ENCODE measurements around the gene NUP210.

Gene NUP210

DNA sequence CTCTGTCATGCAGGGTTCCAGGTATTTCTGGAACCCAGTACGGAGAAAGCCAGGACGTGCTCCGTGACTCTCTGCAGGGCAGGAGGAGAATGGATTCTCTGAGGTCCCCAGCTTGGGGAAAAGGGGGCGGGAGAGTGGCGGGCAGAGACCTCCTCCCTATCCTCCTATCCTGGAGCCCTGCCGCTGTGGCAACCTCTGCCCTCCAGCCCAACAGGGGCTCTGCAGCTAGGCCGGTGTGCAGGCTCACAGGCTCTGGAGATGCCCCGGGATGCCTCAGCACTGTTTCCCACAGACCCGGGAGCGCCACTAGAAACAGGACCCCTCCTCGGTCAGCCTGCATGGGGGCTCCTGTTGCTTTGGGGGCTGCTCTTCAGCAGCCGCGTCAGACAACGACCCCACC lies 43.1 kb downstream of the NUP210 start:
- H3K36me3 ChIP-seq (ENCODE audit: insufficient read depth, insufficient read length, low read length), result peaks cover 33% of the 10 kb centered on the region
- no peak overlapping the region for H3K4me3 ChIP-seq (ENCODE audit: insufficient read length, low read depth)
- no peak overlapping the region for H3K9ac ChIP-seq (ENCODE audit: insufficient read length, low read depth)

DNA sequence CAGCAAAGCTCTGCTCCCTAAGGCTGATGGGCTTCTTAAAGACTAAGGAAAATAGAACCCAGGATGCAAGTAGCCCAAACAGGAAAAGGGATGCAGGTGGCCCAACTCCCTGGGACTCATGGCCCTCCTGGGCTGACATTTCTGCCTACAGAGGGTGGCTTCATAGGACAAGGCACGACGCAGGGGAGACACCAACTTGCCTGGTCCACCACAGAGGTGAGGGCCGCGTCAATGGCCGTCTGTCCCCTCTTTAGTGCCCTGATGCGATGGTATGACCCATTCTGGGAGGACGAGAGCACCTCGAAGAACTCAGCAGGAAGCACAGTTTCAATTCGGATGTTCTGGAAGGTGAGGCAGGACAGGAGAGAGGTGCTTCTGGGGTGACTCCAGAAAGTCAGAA lies 44.0 kb downstream of the NUP210 start:
- TF ChIP-seq SUZ12 (IDR thresholded peaks at IDR 0.05; ENCODE audit: extremely low read depth, insufficient read depth, insufficient read length) (no peak), YY1 (IDR thresholded peaks at IDR 0.05; ENCODE audit: insufficient read depth, insufficient read length) (no peak), ZNF274 (IDR thresholded peaks at IDR 0.05; ENCODE audit: low read depth, low read length) (no peak)
- no peaks in the 10 kb centered on the region for H3K9me3 ChIP-seq (ENCODE audit: insufficient read depth, low read length)
- H3K4me3 ChIP-seq (ENCODE audit: insufficient read length, low read depth), result no peak overlapping the region
- no peak for DNase-seq (ENCODE audit: low read depth, low spot score)
- H3K27me3 ChIP-seq (ENCODE audit: insufficient read depth, insufficient read length), result no peaks in the 10 kb centered on the region
- H3K4me1 ChIP-seq (ENCODE audit: insufficient read depth, insufficient read length), result peaks cover 7% of the 10 kb centered on the region
- no peak overlapping the region for H3K9ac ChIP-seq (ENCODE audit: insufficient read length, low read depth)
- H3K36me3 ChIP-seq (ENCODE audit: insufficient read depth, insufficient read length, low read length), result peaks cover 41% of the 10 kb centered on the region

More for the DNA sequence above, 43.1 kb downstream of the NUP210 start:
- H3K9me3 ChIP-seq (ENCODE audit: insufficient read depth, low read length), result no peaks in the 10 kb centered on the region
- TF ChIP-seq YY1 (IDR thresholded peaks at IDR 0.05; ENCODE audit: insufficient read depth, insufficient read length) (no peak), ZNF274 (IDR thresholded peaks at IDR 0.05; ENCODE audit: low read depth, low read length) (no peak), SUZ12 (IDR thresholded peaks at IDR 0.05; ENCODE audit: extremely low read depth, insufficient read depth, insufficient read length) (no peak)
- DNase-seq (ENCODE audit: low read depth, low spot score), result no peak
- H3K27me3 ChIP-seq (ENCODE audit: insufficient read depth, insufficient read length), result no peaks in the 10 kb centered on the region
- peaks cover 3% of the 10 kb centered on the region for H3K4me1 ChIP-seq (ENCODE audit: insufficient read depth, insufficient read length)

DNA sequence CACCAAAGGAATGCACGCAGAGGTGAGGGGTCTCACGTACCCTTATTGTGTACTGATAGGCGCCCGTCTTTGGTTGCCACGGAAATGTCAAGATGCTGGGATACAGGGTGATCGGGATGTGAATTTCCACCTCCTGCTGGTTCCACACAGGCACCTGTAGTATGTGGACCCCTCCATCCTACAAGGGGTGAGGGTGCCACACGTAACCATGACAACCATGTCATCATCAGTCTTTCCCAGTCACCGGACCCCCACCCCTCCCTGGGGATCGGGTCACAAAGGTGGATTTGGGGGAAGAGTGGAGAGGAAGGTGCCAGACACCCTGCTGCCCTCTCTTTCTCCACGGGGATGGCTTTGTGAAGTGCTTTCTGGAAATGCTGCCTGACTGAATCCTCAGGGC lies 44.7 kb downstream of the NUP210 start:
- H3K4me3 ChIP-seq (ENCODE audit: insufficient read length, low read depth), result no peak overlapping the region
- peaks cover 10% of the 10 kb centered on the region for H3K4me1 ChIP-seq (ENCODE audit: insufficient read depth, insufficient read length)
- TF ChIP-seq SUZ12 (IDR thresholded peaks at IDR 0.05; ENCODE audit: extremely low read depth, insufficient read depth, insufficient read length) (no peak), YY1 (IDR thresholded peaks at IDR 0.05; ENCODE audit: insufficient read depth, insufficient read length) (no peak), ZNF274 (IDR thresholded peaks at IDR 0.05; ENCODE audit: low read depth, low read length) (no peak)
- no peak for DNase-seq (ENCODE audit: low read depth, low spot score)
- H3K9ac ChIP-seq (ENCODE audit: insufficient read length, low read depth), result no peak overlapping the region
- no peaks in the 10 kb centered on the region for H3K9me3 ChIP-seq (ENCODE audit: insufficient read depth, low read length)
- no peaks in the 10 kb centered on the region for H3K27me3 ChIP-seq (ENCODE audit: insufficient read depth, insufficient read length)
- peaks cover 43% of the 10 kb centered on the region for H3K36me3 ChIP-seq (ENCODE audit: insufficient read depth, insufficient read length, low read length)

DNA sequence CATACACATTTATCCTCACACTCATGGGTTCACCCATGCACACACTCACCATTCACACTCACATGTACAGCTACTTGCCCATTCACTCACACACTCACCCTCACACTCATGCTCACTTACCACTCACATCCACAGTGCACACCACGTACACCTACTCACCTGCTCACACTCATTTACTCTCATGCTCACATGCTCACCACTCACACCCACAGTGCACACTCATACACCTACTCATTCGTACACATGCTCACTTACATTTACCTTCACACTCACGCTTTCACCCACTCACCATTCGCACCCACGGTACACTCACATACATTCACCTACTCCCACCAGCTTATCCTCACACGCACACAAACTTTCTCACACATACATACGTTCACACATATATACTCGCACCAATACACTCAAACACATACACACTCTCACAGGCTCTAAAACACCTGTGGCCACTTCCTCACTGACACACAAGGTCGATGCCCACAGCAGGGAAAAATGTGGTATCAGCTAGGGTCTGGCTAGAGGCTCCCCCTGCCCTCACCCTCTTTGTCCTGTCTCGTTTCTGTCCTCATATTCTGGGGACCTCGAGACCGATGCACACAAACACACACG lies 46.0 kb downstream of the NUP210 start:
- Histone ChIP-seq H3K9me3 (ENCODE audit: insufficient read depth, low read length) (no peaks in the 10 kb centered on the region), H3K4me3 (ENCODE audit: insufficient read length, low read depth) (no peak overlapping the region), H3K36me3 (ENCODE audit: insufficient read depth, insufficient read length, low read length) (peaks cover 43% of the 10 kb centered on the region), H3K4me1 (ENCODE audit: insufficient read depth, insufficient read length) (peaks cover 9% of the 10 kb centered on the region), H3K9ac (ENCODE audit: insufficient read length, low read depth) (no peak overlapping the region), H3K27me3 (ENCODE audit: insufficient read depth, insufficient read length) (no peaks in the 10 kb centered on the region)
- TF ChIP-seq ZNF274 (IDR thresholded peaks at IDR 0.05; ENCODE audit: low read depth, low read length), result no peak
- no peak for TF ChIP-seq YY1 (IDR thresholded peaks at IDR 0.05; ENCODE audit: insufficient read depth, insufficient read length)
- TF ChIP-seq SUZ12 (IDR thresholded peaks at IDR 0.05; ENCODE audit: extremely low read depth, insufficient read depth, insufficient read length), result no peak
- no peak for DNase-seq (ENCODE audit: low read depth, low spot score)

DNA sequence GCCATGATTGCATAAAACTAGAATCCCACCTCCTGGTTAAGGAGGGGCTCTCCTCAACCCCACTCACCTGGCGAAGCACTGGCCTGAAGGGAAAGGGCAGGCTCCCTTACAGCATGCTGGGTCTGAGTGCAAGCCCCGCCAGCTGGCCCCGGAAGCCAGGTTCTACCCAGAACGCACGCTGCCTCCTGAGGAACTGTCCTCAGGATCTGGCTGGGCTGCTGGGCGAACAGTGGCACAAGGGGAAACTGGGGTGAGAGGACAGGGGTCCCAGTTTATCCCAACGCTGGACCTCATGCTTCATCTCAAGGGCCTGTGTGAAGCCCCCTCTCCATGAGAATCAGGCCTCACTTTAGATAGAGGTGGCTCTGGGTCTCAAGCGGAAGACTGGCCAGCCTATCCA lies 47.5 kb downstream of the NUP210 start:
- DNase-seq (ENCODE audit: low read depth, low spot score), result no peak
- TF ChIP-seq ZNF274 (IDR thresholded peaks at IDR 0.05; ENCODE audit: low read depth, low read length) (no peak), SUZ12 (IDR thresholded peaks at IDR 0.05; ENCODE audit: extremely low read depth, insufficient read depth, insufficient read length) (no peak)
- Histone ChIP-seq H3K4me3 (ENCODE audit: insufficient read length, low read depth) (no peak overlapping the region), H3K9me3 (ENCODE audit: insufficient read depth, low read length) (no peaks in the 10 kb centered on the region), H3K27me3 (ENCODE audit: insufficient read depth, insufficient read length) (no peaks in the 10 kb centered on the region), H3K36me3 (ENCODE audit: insufficient read depth, insufficient read length, low read length) (peaks cover 43% of the 10 kb centered on the region), H3K4me1 (ENCODE audit: insufficient read depth, insufficient read length) (peaks cover 9% of the 10 kb centered on the region), H3K9ac (ENCODE audit: insufficient read length, low read depth) (no peak overlapping the region)

DNA sequence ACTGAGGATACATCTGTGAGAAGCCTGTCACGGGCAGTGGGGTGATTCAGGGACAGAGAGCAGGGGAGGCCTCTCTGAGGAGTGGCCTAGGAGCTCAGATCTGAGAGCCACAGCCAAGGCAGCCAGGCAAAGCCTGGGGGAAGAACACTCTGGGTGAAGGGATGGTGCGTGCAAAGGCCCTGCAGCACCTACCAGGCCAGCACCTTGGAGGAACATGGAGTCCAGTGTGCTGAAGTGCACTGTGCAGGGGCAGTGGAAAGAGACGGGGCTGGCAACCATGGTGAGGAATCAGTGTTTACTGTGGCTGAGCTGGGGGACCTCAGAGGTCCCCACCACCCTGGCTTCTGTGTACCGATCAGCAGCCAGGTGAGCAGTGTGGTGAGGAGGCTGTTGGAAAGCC lies 48.0 kb downstream of the NUP210 start:
- Histone ChIP-seq H3K27me3 (ENCODE audit: insufficient read depth, insufficient read length) (no peaks in the 10 kb centered on the region), H3K36me3 (ENCODE audit: insufficient read depth, insufficient read length, low read length) (peaks cover 43% of the 10 kb centered on the region), H3K4me1 (ENCODE audit: insufficient read depth, insufficient read length) (peaks cover 9% of the 10 kb centered on the region), H3K9me3 (ENCODE audit: insufficient read depth, low read length) (no peaks in the 10 kb centered on the region), H3K4me3 (ENCODE audit: insufficient read length, low read depth) (no peak overlapping the region), H3K9ac (ENCODE audit: insufficient read length, low read depth) (no peak overlapping the region)
- TF ChIP-seq YY1 (IDR thresholded peaks at IDR 0.05; ENCODE audit: insufficient read depth, insufficient read length) (no peak), ZNF274 (IDR thresholded peaks at IDR 0.05; ENCODE audit: low read depth, low read length) (no peak), SUZ12 (IDR thresholded peaks at IDR 0.05; ENCODE audit: extremely low read depth, insufficient read depth, insufficient read length) (no peak)
- DNase-seq (ENCODE audit: low read depth, low spot score), result no peak

DNA sequence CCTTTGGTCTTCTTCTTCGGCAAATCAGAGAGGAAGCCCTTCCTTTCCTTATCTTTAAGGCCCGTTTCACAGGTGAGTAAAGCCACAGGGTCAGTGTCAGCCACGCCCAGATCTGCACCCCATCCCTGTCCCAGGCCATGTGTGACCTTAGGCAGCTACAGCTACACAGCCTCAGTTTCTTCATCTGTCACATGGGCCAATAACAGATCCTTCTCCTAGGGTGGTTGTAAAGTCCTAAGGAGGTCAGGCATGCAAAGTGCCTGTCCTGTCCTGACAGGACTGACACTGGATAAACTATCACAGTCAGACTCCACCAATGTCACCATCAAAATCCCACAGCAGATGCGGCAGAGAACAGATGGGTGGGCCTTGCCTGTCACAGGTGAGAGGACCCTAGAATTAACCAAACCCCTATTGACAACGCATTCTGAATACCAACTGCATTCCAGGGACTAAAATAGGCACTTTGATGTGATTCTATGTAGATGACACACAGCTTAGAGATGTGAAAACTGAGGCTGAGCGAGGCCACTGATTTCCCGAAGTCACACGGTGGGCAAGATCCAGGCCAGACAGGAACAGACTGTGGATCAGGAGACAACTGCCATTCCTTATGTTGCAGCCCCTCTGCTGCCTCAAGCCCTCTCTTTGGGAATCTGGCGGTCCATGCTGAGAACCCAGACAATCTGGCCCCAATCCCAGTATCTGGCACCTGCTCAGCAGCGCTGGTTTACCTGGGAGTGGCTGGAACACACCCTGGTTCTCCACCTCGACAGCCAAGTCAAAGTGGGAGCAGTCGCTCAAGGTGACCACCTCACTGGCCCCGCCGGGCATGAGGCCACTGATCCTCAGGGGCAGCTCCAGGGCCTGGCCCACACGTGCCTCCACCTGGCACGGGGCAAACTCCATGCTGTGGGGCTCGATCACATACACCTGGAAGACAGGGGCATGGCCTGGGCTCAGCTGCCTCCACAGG lies 48.7 kb downstream of the NUP210 start:
- Histone ChIP-seq H3K36me3 (ENCODE audit: insufficient read depth, insufficient read length, low read length) (peaks cover 42% of the 10 kb centered on the region), H3K4me3 (ENCODE audit: insufficient read length, low read depth) (no peak overlapping the region), H3K27me3 (ENCODE audit: insufficient read depth, insufficient read length) (no peaks in the 10 kb centered on the region), H3K4me1 (ENCODE audit: insufficient read depth, insufficient read length) (peaks cover 9% of the 10 kb centered on the region), H3K9me3 (ENCODE audit: insufficient read depth, low read length) (no peaks in the 10 kb centered on the region), H3K9ac (ENCODE audit: insufficient read length, low read depth) (no peak overlapping the region)
- TF ChIP-seq YY1 (IDR thresholded peaks at IDR 0.05; ENCODE audit: insufficient read depth, insufficient read length) (no peak), SUZ12 (IDR thresholded peaks at IDR 0.05; ENCODE audit: extremely low read depth, insufficient read depth, insufficient read length) (no peak), ZNF274 (IDR thresholded peaks at IDR 0.05; ENCODE audit: low read depth, low read length) (no peak)
- DNase-seq (ENCODE audit: low read depth, low spot score), result no peak
